K562 (cell line): ENCODE measurements around the gene RPL36AL. TPM values are rescaled to one million over a fixed set of nuclear protein-coding genes. Genes with fewer than 3 reads are reported as not detected.

Experiments used
- CBX2 ChIP-seq: fragments of 200-600 bp; sonication (generic); IDR thresholded peaks from one replicate; pipeline ENCODE4 v1.6.1; 2012; ENCODE audit warnings: mild to moderate bottlenecking, low read length, inconsistent platforms; ENCODE audit not compliant: insufficient read depth, poor library complexity, severe bottlenecking
- HNRNPL ChIP-seq: fragments of 200-400 bp; formaldehyde crosslinking; IDR thresholded peaks from 2 replicates; pipeline ENCODE4 v1.6.1; 2017; ENCODE audit warnings: low read depth, mild to moderate bottlenecking, low read length
- JUND ChIP-seq, 2 experiments: IDR thresholded peaks; 2 replicates in 1 of 2; 3 replicates in 1 of 2; pipeline ENCODE4 v1.6.1; 2011; ENCODE audit warnings: borderline replicate concordance in 2 of 2, low read depth in 2 of 2, low read length in 2 of 2, improper control_type of control experiment in 1 of 2, missing biosample characterization in 1 of 2, missing genetic modification characterization in 1 of 2, missing genetic modification reagents in 1 of 2
- MGA ChIP-seq: fragments of 450-650 bp; IDR thresholded peaks from 2 replicates; pipeline ENCODE4 v1.6.1; 2016; ENCODE audit warnings: mild to moderate bottlenecking, moderate library complexity
- NCOA6 ChIP-seq: fragments of 450-650 bp; IDR thresholded peaks from 2 replicates; pipeline ENCODE4 v1.6.1; 2017; ENCODE audit warnings: mild to moderate bottlenecking
- NCOR1 ChIP-seq: fragments of 450-650 bp; IDR thresholded peaks from 2 replicates; pipeline ENCODE4 v1.6.1; 2016; ENCODE audit warnings: mild to moderate bottlenecking, moderate library complexity
- NFATC3 ChIP-seq: fragments of 450-650 bp; IDR thresholded peaks from 2 replicates; pipeline ENCODE4 v1.6.1; 2017; ENCODE audit warnings: mild to moderate bottlenecking
- RAD51 ChIP-seq: fragments of 450-650 bp; IDR thresholded peaks from 2 replicates; pipeline ENCODE4 v1.7.1; 2016; ENCODE audit warnings: low read depth, mild to moderate bottlenecking, borderline replicate concordance
- SMAD4 ChIP-seq: fragments of 250-450 bp; sonication (Bioruptor Pico); conservative IDR thresholded peaks from 2 replicates; pipeline ENCODE4 v1.8.0; 2021; ENCODE audit warnings: inconsistent platforms, mild to moderate bottlenecking, moderate library complexity
- TCF7L2 ChIP-seq: fragments of 150-350 bp; IDR thresholded peaks from 2 replicates; pipeline ENCODE4 v1.6.1; 2016; ENCODE audit warnings: low read depth, mild to moderate bottlenecking, low read length, moderate library complexity
- TOE1 ChIP-seq, 2 experiments: fragments of 450-650 bp in 1 of 2; sonication (generic) in 1 of 2; formaldehyde crosslinking in 1 of 2; IDR thresholded peaks; 2 replicates each; pipeline versions ENCODE4 v1.7.1 to v1.8.0; 2016 to 2022; ENCODE audit warnings: borderline replicate concordance in 2 of 2, mild to moderate bottlenecking in 2 of 2, antibody characterized with exemption in 1 of 2, inconsistent platforms in 1 of 2, low read depth in 1 of 2, missing genetic modification reagents in 1 of 2, moderate library complexity in 1 of 2
- polyA plus RNA-seq, 8 experiments: library from polyadenylated mRNA; depleted of rRNA in 4 of 8; stranded (reverse) in 5 of 8; unstranded in 3 of 8; fragments of >200 nt; fragmentation: Nextera tagmentation in 2 of 8; fragmentation: Illumina TruSeq in 1 of 8; extraction: Ambion mirVana in 2 of 8; extraction: Trizol in 1 of 8; gene quantifications; 2 replicates each; pipeline versions ENCODE4 v1.2.1 to v1.2.3, GENCODE V29; 2011 to 2014; ENCODE audit warnings: inconsistent platforms in 1 of 8, missing spikeins in 1 of 8
- total RNA-seq, 7 experiments: library from RNA; depleted of rRNA in 6 of 7; stranded (reverse); fragments of >200 nt in 6 of 7; fragmentation: Illumina TruSeq in 2 of 7; extraction: Trizol in 2 of 7; gene quantifications; 2 replicates each; pipeline versions ENCODE4 v1.2.1 to v1.2.3, GENCODE V29; 2011 to 2021; ENCODE audit warnings: low replicate concordance in 1 of 7
- TF ChIP-seq, protein P1 (sequence below): sonication (generic); formaldehyde crosslinking; IDR thresholded peaks from 2 replicates; pipeline ENCODE4 v1.9.0; 2022; ENCODE audit warnings: mild to moderate bottlenecking, missing genetic modification reagents
- TF ChIP-seq, protein P2 (sequence below): fragments of 200-800 bp; sonication (Bioruptor generic); IDR thresholded peaks from 2 replicates; pipeline ENCODE4 v1.6.1; 2017; ENCODE audit warnings: missing genetic modification characterization, missing compliant biosample characterization

RPL36AL gene
- total and polyA plus RNA-seq, 9 of the 15 experiments (the other 6 are each of a cell fraction or from before 2014, with no cell fraction given): 146 to 674 (median 360) TPM

GRCh38 chr14:49634547-49635334 lies 14.3 kb upstream of the RPL36AL start, which contains the start of gene DNAAF2 (continued):
- no peak for TF ChIP-seq CBX2
- TF ChIP-seq JUND (IDR thresholded peaks at IDR 0.05; ENCODE audit: borderline replicate concordance, low read depth, low read length): no peak
- no peak for TF ChIP-seq JUND (tag; IDR thresholded peaks at IDR 0.05; ENCODE audit: borderline replicate concordance, low read depth, low read length)
- 0 out of 2 replicates have a peak, but pooled peaks have one; percentile 0 for TF ChIP-seq NCOR1
- peak; percentile 93 for TF ChIP-seq NCOA6
- TF ChIP-seq MGA: peak; percentile 84
- TF ChIP-seq TOE1 (IDR thresholded peaks at IDR 0.05; ENCODE audit: borderline replicate concordance): no peak
- TF ChIP-seq TOE1 (CRISPR knock-in tag; IDR thresholded peaks at IDR 0.05; ENCODE audit: borderline replicate concordance, low read depth): no peak
- TF ChIP-seq TCF7L2: no peak
- TF ChIP-seq, protein P1, sequence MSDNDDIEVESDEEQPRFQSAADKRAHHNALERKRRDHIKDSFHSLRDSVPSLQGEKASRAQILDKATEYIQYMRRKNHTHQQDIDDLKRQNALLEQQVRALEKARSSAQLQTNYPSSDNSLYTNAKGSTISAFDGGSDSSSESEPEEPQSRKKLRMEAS: peak; percentile 65
- no peak for TF ChIP-seq NFATC3
- TF ChIP-seq, protein P2, sequence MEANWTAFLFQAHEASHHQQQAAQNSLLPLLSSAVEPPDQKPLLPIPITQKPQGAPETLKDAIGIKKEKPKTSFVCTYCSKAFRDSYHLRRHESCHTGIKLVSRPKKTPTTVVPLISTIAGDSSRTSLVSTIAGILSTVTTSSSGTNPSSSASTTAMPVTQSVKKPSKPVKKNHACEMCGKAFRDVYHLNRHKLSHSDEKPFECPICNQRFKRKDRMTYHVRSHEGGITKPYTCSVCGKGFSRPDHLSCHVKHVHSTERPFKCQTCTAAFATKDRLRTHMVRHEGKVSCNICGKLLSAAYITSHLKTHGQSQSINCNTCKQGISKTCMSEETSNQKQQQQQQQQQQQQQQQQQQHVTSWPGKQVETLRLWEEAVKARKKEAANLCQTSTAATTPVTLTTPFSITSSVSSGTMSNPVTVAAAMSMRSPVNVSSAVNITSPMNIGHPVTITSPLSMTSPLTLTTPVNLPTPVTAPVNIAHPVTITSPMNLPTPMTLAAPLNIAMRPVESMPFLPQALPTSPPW (CRISPR knock-in tag): peak; percentile 66
- peak; percentile 56; the same call in 1 of the 2 replicates for TF ChIP-seq HNRNPL
- TF ChIP-seq RAD51: no peak
- TF ChIP-seq SMAD4 (CRISPR knock-in tag): peak; percentile 31; the same call in 1 of the 2 replicates
